ENCODE data around the gene PPP1R3D. TPM values are rescaled to one million over a fixed set of nuclear protein-coding genes. Genes with fewer than 3 reads are reported as not detected.
A peak's percentile ranks its signal among the peaks of the same experiment; 100 is the strongest.

PPP1R3D gene
- total and polyA plus RNA-seq, 9 of the 15 experiments (the other 6 are each of a cell fraction or from before 2014, with no cell fraction given), result 0.35 to 3.3 (median 1.8) TPM

GRCh38 chr20:59939052-59939878 is 840 bp downstream of the PPP1R3D start (continued):
- no peak for TF ChIP-seq CHCHD3 (CRISPR knock-in tag; IDR thresholded peaks at IDR 0.05)
- TF ChIP-seq ZHX1 (conservative IDR thresholded peaks at IDR 0.05; ENCODE audit: low read length), result no peak
- no peak for TF ChIP-seq ZNF766 (CRISPR knock-in tag; conservative IDR thresholded peaks at IDR 0.05)
- TF ChIP-seq RUNX1 (IDR thresholded peaks at IDR 0.05; ENCODE audit: low read depth), result no peak
- TF ChIP-seq E4F1 (CRISPR knock-in tag; IDR thresholded peaks at IDR 0.05; ENCODE audit: borderline replicate concordance), result no peak
- no peak for TF ChIP-seq JUN (IDR thresholded peaks at IDR 0.05; ENCODE audit: borderline replicate concordance, low read depth, low read length)
- no peak for TF ChIP-seq JUN (CRISPR knock-in tag; IDR thresholded peaks at IDR 0.05; ENCODE audit: borderline replicate concordance)
- TF ChIP-seq POLR2G (IDR thresholded peaks at IDR 0.05; ENCODE audit: low read depth, low read length), result 0 out of 2 replicates have a peak, but pooled peaks have one; percentile 21
- no peak for TF ChIP-seq NCOR1 (IDR thresholded peaks at IDR 0.05)
- no peak for TF ChIP-seq CHD2 (IDR thresholded peaks at IDR 0.05; ENCODE audit: low read depth, low read length)
- TF ChIP-seq GTF3C2 (IDR thresholded peaks at IDR 0.05; ENCODE audit: borderline replicate concordance, extremely low read depth, insufficient read length), result no peak
- TF ChIP-seq HMG20B (CRISPR knock-in tag; IDR thresholded peaks at IDR 0.05), result no peak
- no peak for TF ChIP-seq ZNF143 (CRISPR knock-in tag; IDR thresholded peaks at IDR 0.05)
- no peak for TF ChIP-seq PURB (CRISPR knock-in tag; IDR thresholded peaks at IDR 0.05; ENCODE audit: low read depth)
- TF ChIP-seq SMARCA5 (IDR thresholded peaks at IDR 0.05), result no peak
- TF ChIP-seq ATF7 (IDR thresholded peaks at IDR 0.05), result no peak
- TF ChIP-seq TAL1 (IDR thresholded peaks at IDR 0.05), result no peak
- no peak for TF ChIP-seq MTA2 (IDR thresholded peaks at IDR 0.05; ENCODE audit: low read depth)
- TF ChIP-seq RBM15 (IDR thresholded peaks at IDR 0.05; ENCODE audit: insufficient read depth, low read length), result no peak
